HG02610 (cell line): Measurements from ENCODE around the gene ZNF134.

ENCODE experiments used
- ATAC-seq: cut with Tn5 transposase; IDR thresholded peaks from one replicate; pipeline ENCODE4 v1.9.1; 2021; ENCODE audit warnings: mild to moderate bottlenecking, moderate library complexity; ENCODE audit not compliant: unreplicated experiment

The ZNF134 gene

GRCh38 chr19:57613941-57614743 is at the start of gene ZNF134:
ZNF134 (plus strand) TSS chr19:57614242; CDS start chr19:57619469, 5,227 bp downstream.
- ATAC-seq: peak; percentile 97

GRCh38 chr19:57566396-57567265 is 47.4 kb upstream of the ZNF134 start:
- ATAC-seq: no peak

- ATAC-seq: no peak
These were observed 43.3 kb upstream of the ZNF134 start for GRCh38 chr19:57570707-57571106.

GRCh38 chr19:57572415-57572947 is 41.6 kb upstream of the ZNF134 start:
- ATAC-seq: no peak

DNA sequence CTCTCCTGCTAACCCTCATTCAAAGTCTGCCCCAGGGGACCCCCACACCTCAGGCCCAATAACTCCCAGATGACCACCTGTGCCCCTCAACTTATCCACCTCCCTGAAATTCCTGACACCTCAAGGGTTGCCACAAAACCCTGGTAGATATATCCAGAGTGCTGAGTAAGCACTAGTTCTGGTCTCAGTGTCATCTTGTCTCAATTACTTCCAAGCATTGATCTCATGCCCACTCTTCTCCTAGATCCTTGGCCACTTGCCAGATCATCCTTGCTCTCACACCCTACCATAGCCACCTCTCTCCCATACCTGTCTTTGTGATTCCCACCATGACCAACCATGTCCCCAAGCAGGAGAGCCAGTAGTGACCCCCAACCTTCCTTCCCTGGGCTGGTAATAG is 37.4 kb upstream of the ZNF134 start:
- ATAC-seq: no peak

- peak; percentile 83 for ATAC-seq
These were observed 35.4 kb upstream of the ZNF134 start, which contains the start of gene ZNF416 for GRCh38 chr19:57578487-57579205. ZNF416 (minus strand) TSS chr19:57578911; CDS start chr19:57578704, 207 bp downstream.

- ATAC-seq: no peak
These were observed 30.9 kb upstream of the ZNF134 start for GRCh38 chr19:57583104-57583520.

GRCh38 chr19:57583521-57584416 is 30.3 kb upstream of the ZNF134 start, which contains the start of gene ZIK1:
ZIK1 (plus strand) TSS chr19:57584145; CDS start chr19:57584357, 212 bp downstream.
- peak; percentile 86 for ATAC-seq

- no peak for ATAC-seq
These were observed 26.5 kb upstream of the ZNF134 start for GRCh38 chr19:57587529-57587928.

- ATAC-seq: no peak
These were observed 14.7 kb upstream of the ZNF134 start for GRCh38 chr19:57599377-57599760.

GRCh38 chr19:57599761-57600383 is 14.2 kb upstream of the ZNF134 start, which contains the start of gene ZNF530:
ZNF530 (plus strand) TSS chr19:57599885; CDS start chr19:57604346, 4,461 bp downstream.
- ATAC-seq: peak; percentile 90

DNA sequence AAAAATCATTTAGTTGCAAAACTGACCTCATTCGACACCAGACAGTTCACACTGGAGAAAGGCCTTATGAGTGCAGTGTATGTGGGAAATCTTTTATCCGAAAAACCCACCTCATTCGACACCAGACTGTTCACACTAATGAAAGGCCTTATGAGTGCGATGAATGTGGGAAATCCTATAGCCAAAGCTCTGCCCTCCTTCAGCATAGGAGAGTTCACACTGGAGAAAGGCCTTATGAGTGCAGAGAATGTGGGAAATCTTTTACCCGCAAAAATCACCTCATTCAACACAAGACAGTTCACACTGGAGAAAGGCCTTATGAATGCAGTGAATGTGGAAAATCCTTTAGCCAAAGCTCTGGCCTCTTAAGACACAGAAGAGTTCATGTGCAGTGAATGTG is 7.1 kb upstream of the ZNF134 start:
- no peak for ATAC-seq

DNA sequence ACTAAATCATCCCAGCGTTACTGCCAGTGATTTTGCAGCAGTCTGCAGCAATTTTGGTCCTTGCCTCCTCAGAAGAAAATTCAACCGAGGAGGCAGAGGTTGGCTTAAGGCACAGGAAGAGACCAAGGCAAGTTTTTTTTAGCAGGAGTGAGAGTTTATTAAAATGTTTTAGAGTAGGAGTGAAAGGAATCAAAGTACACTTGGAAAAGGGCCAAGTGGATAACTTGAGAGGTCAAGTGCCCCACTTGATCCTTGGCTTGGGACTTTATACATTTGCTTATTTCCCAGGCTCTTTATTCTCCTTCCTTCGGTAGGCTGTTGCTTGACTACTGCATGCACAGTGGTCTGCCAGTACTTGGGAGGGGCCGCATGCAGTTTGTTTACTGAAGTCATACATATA is 2.9 kb upstream of the ZNF134 start:
- ATAC-seq: no peak

DNA sequence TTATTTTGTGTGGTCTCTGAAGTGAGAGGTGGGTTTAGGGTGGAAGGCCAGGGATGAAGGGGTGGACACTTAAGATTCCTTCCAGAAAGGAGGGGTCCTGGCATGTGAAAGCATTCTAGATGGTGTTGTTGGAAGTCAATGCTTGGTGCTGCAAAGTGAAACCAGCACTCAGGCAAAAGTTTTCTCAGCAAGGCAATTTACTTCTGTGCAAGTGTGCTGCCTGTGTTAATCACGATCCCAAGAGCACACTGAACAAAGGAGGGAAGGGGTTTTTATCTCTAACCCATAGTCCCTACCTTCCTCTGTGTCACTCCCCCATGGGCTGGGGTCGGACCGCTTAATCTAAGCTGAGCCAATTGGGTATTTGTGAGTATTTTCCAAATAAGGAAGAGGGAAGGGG is 1.3 kb downstream of the ZNF134 start:
- ATAC-seq: no peak

- no peak for ATAC-seq
These were observed 6.8 kb downstream of the ZNF134 start for GRCh38 chr19:57620673-57621348.

GRCh38 chr19:57623091-57623490 is 9.0 kb downstream of the ZNF134 start:
- no peak for ATAC-seq

DNA sequence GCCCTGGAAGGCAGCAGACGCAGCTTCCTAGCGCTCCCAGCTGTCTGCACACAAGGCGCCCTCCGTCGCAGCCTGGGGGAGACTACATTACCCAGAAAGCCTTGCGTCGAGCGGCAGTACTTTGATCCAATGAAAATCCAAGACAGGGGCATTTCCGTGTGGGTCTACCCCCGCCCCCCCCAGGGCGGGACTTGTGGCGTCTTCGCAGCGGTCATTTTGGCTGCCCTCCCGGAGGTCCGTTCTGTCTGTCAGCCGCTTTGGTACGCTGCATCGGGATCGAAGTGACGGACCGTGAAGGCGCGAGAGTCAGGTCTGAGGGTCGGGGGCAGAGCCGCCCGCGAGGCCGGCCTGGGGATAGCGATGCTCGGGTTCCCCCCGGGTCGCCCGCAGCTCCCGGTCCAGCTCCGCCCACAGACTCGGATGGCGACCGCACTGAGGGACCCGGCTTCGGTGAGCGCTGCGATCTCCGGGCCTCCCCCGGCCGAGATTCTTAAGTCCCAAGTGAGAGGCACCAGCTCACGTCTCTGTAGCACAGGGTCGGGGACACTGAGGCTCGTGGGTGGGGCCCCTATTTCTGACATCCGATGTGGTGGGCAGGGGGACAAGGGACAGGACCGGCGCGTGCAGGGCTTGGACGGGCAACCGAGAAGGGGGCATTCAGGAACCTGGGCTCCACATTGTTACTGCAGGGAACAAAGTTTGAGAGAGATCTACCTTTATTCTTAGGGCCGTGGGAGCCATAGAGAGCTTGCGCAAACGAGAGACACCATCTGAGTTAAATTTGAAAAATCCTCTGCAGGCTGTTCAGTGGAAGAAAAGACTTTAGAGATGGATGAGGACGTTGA is 19.2 kb downstream of the ZNF134 start, which contains the start of gene ZNF211:
ZNF211 (plus strand) TSS at position 182 of the 845 bp plus-strand sequence; CDS start at position 361, 179 bp downstream.
- ATAC-seq: peak; percentile 95

DNA sequence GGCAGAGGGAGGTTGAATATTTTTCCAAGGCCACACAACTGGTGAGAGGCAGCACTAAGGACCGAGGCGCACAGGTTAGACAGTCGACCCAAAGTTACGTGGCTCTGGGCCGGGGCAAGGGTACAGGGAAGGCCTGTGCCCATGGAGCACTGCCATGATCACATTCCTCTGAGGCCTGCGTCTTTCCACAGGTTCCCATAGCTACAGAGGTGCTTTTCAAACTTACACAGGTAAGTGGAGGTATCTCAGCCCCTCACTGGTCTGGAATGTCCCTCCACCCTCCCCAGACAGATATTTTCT is 19.7 kb downstream of the ZNF134 start:
- ATAC-seq: no peak
